Astrocyte (in vitro differentiated cells and primary cell): ENCODE measurements around the gene GINS3. TPM values are rescaled to one million over a fixed set of nuclear protein-coding genes. Genes with fewer than 3 reads are reported as not detected.

Source experiments
- DNase-seq: peaks from one replicate; pipeline ENCODE4 v3.0.0-alpha.2; 2010; ENCODE audit warnings: low read depth
- FAIRE-seq: peaks from 2 replicates; lab custom pipeline; 2011; peaks lifted over from hg19 to GRCh38; lab: Jason Lieb, UNC
- H2AFZ ChIP-seq: 2 replicates; pipeline ENCODE4 v1.6.0; 2012; ENCODE audit warnings: low read depth, low read length, inconsistent platforms
- H3K27ac ChIP-seq: 2 replicates; pipeline ENCODE4 v1.5.1; 2011; ENCODE audit warnings: low read depth, low read length, inconsistent platforms
- H3K27me3 ChIP-seq: 2 replicates; pipeline ENCODE4 v1.6.0; 2011; ENCODE audit warnings: low read length, inconsistent platforms; ENCODE audit not compliant: insufficient read depth
- H3K36me3 ChIP-seq: 2 replicates; pipeline ENCODE4 v1.5.1; 2011; ENCODE audit warnings: low read length, inconsistent platforms; ENCODE audit not compliant: insufficient read depth
- H3K4me1 ChIP-seq: 2 replicates; pipeline ENCODE4 v1.5.1; 2011; ENCODE audit warnings: low read length, inconsistent platforms; ENCODE audit not compliant: insufficient read depth
- H3K4me2 ChIP-seq: 2 replicates; pipeline ENCODE4 v1.6.0; 2012; ENCODE audit warnings: low read length, inconsistent platforms
- H3K4me3 ChIP-seq: 2 replicates; pipeline ENCODE4 v1.5.1; 2011; ENCODE audit warnings: low read depth, mild to moderate bottlenecking, low read length, inconsistent platforms; ENCODE audit not compliant: insufficient read depth
- H3K79me2 ChIP-seq: 2 replicates; pipeline ENCODE4 v1.6.0; 2012; ENCODE audit warnings: mild to moderate bottlenecking, low read length, inconsistent platforms; ENCODE audit not compliant: insufficient read depth
- H3K9ac ChIP-seq: 2 replicates; pipeline ENCODE4 v1.6.0; 2012; ENCODE audit warnings: mild to moderate bottlenecking, low read length, inconsistent platforms
- H3K9me3 ChIP-seq: 2 replicates; pipeline ENCODE4 v1.5.1; 2012; ENCODE audit warnings: low read depth, mild to moderate bottlenecking, low read length, inconsistent platforms; ENCODE audit not compliant: insufficient read depth
- H4K20me1 ChIP-seq: 2 replicates; pipeline ENCODE4 v1.6.0; 2012; ENCODE audit warnings: low read length, inconsistent platforms; ENCODE audit not compliant: insufficient read depth
- H3K27ac Mint-ChIP-seq: one replicate; pipeline ENCODE4 v1.8.0; 2021; ENCODE audit warnings: mild to moderate bottlenecking, mixed read lengths; ENCODE audit not compliant: unreplicated experiment
- H3K27me3 Mint-ChIP-seq: one replicate; pipeline ENCODE4 v1.8.0; 2021; ENCODE audit warnings: low read depth, mixed read lengths; ENCODE audit not compliant: unreplicated experiment
- H3K36me3 Mint-ChIP-seq: one replicate; pipeline ENCODE4 v1.8.0; 2021; ENCODE audit warnings: low read depth, mixed read lengths; ENCODE audit not compliant: unreplicated experiment
- H3K4me1 Mint-ChIP-seq: one replicate; pipeline ENCODE4 v1.8.0; 2021; ENCODE audit warnings: low read depth, mixed read lengths; ENCODE audit not compliant: unreplicated experiment
- H3K4me3 Mint-ChIP-seq: one replicate; pipeline ENCODE4 v1.8.0; 2021; ENCODE audit warnings: mild to moderate bottlenecking, moderate library complexity, mixed read lengths; ENCODE audit not compliant: unreplicated experiment
- H3K9me3 Mint-ChIP-seq: one replicate; pipeline ENCODE4 v1.8.0; 2021; ENCODE audit warnings: mild to moderate bottlenecking, mixed read lengths; ENCODE audit not compliant: unreplicated experiment
- CTCF ChIP-seq: IDR thresholded peaks from 2 replicates; pipeline ENCODE4 v1.5.1; 2011; ENCODE audit warnings: low read depth, mild to moderate bottlenecking, inconsistent platforms, low read length, moderate library complexity; ENCODE audit not compliant: insufficient read depth
- EZH2 ChIP-seq: IDR thresholded peaks from 2 replicates; pipeline ENCODE4 v1.6.1; 2012; ENCODE audit warnings: mild to moderate bottlenecking, low read length, inconsistent platforms; ENCODE audit not compliant: insufficient read depth
- total RNA-seq: library from RNA; stranded (reverse); gene quantifications from 2 replicates; pipeline ENCODE4 v1.2.1, GENCODE V29; 2021

Gene GINS3
- total RNA-seq, 1 donor from 2014 or later, result 3.6 TPM

GRCh38 chr16:58451945-58452401, 59.7 kb downstream of the GINS3 start:
- H3K36me3 ChIP-seq, result no peaks in the 10 kb centered on the region
- Mint-ChIP-seq H3K27ac (no peak overlapping the region), H3K4me1 (peaks cover 3% of the 10 kb centered on the region), H3K9me3 (no peaks in the 10 kb centered on the region), H3K27me3 (peaks cover 50% of the 10 kb centered on the region), H3K36me3 (no peaks in the 10 kb centered on the region), H3K4me3 (no peak overlapping the region)
- no peak overlapping the region for H3K4me2 ChIP-seq
- DNase-seq (peak; percentile 64), FAIRE-seq (no peak)
- no peaks in the 10 kb centered on the region for H3K79me2 ChIP-seq
- H3K4me3 ChIP-seq, result no peak overlapping the region
- H3K9ac ChIP-seq, result no peak overlapping the region
- H3K27ac ChIP-seq, result no peak overlapping the region
- peaks cover 18% of the 10 kb centered on the region for H3K27me3 ChIP-seq
- no peaks in the 10 kb centered on the region for H3K4me1 ChIP-seq
- TF ChIP-seq CTCF (no peak), EZH2 (no peak)
- H3K9me3 ChIP-seq, result no peaks in the 10 kb centered on the region
- no peaks in the 10 kb centered on the region for H4K20me1 ChIP-seq
- H2AFZ ChIP-seq, result no peak overlapping the region

GRCh38 chr16:58452640-58453039, 60.4 kb downstream of the GINS3 start:
- Histone ChIP-seq H3K9me3 (no peaks in the 10 kb centered on the region), H3K79me2 (no peaks in the 10 kb centered on the region), H3K4me1 (no peaks in the 10 kb centered on the region), H2AFZ (no peak overlapping the region), H3K4me3 (no peak overlapping the region), H3K9ac (no peak overlapping the region), H3K4me2 (no peak overlapping the region), H3K27me3 (peaks cover 15% of the 10 kb centered on the region), H3K27ac (no peak overlapping the region), H3K36me3 (no peaks in the 10 kb centered on the region), H4K20me1 (no peaks in the 10 kb centered on the region)
- Mint-ChIP-seq H3K27me3 (peaks cover 51% of the 10 kb centered on the region), H3K4me3 (no peak overlapping the region), H3K36me3 (no peaks in the 10 kb centered on the region), H3K27ac (no peak overlapping the region), H3K4me1 (peaks cover 3% of the 10 kb centered on the region), H3K9me3 (no peaks in the 10 kb centered on the region)
- TF ChIP-seq EZH2, result no peak
- no peak for TF ChIP-seq CTCF
- FAIRE-seq (no peak), DNase-seq (no peak)

GRCh38 chr16:58454178-58454577, 61.9 kb downstream of the GINS3 start:
- H3K27me3 Mint-ChIP-seq, result peaks cover 42% of the 10 kb centered on the region
- FAIRE-seq, result no peak
- no peak overlapping the region for H3K4me3 Mint-ChIP-seq
- H3K4me3 ChIP-seq, result no peak overlapping the region
- no peak overlapping the region for H3K27ac Mint-ChIP-seq
- no peaks in the 10 kb centered on the region for H3K9me3 Mint-ChIP-seq
- no peaks in the 10 kb centered on the region for H3K4me1 ChIP-seq
- H3K9me3 ChIP-seq, result no peaks in the 10 kb centered on the region
- no peak overlapping the region for H2AFZ ChIP-seq
- H4K20me1 ChIP-seq, result no peaks in the 10 kb centered on the region
- no peaks in the 10 kb centered on the region for H3K36me3 ChIP-seq
- no peak overlapping the region for H3K4me2 ChIP-seq
- DNase-seq, result no peak
- H3K4me1 Mint-ChIP-seq, result peaks cover 4% of the 10 kb centered on the region
- no peak overlapping the region for H3K9ac ChIP-seq
- H3K27ac ChIP-seq, result no peak overlapping the region
- no peaks in the 10 kb centered on the region for H3K79me2 ChIP-seq
- TF ChIP-seq CTCF (no peak), EZH2 (no peak)
- no peaks in the 10 kb centered on the region for H3K36me3 Mint-ChIP-seq
- peaks cover 12% of the 10 kb centered on the region for H3K27me3 ChIP-seq
